Astrocyte of the spinal cord (primary cell): ENCODE results near the gene PCDHGB1.
"Not testable (repeated sequence)": the region's sequence is repeated elsewhere in the genome, so short reads cannot be mapped to it uniquely, and the experiment has no call there.

Experiments
- DNase-seq: peaks from one replicate; pipeline ENCODE4 v3.0.0; 2011; ENCODE audit warnings: low read depth, low spot score
- H3K4me3 ChIP-seq: 2 replicates; pipeline ENCODE4 v1.5.1; 2011; ENCODE audit warnings: low read depth, mild to moderate bottlenecking, low read length, moderate library complexity
- CTCF ChIP-seq: IDR thresholded peaks from 2 replicates; pipeline ENCODE4 v1.5.1; 2012; ENCODE audit warnings: low read depth, mild to moderate bottlenecking, low read length, inconsistent platforms
- in situ Hi-C: cut with HindIII; loops from 2 replicates; pipeline ENCODE4 v1.10.0; 2017; ENCODE audit warnings: low sequenced_read_pairs

PCDHGB1 gene

GRCh38 chr5:141393267-141393666 lies 43.4 kb downstream of the PCDHGB1 start:
- no peak overlapping the region for H3K4me3 ChIP-seq
- in situ Hi-C loops, result no loop called here
- TF ChIP-seq CTCF, result no peak
- no peak for DNase-seq

DNA sequence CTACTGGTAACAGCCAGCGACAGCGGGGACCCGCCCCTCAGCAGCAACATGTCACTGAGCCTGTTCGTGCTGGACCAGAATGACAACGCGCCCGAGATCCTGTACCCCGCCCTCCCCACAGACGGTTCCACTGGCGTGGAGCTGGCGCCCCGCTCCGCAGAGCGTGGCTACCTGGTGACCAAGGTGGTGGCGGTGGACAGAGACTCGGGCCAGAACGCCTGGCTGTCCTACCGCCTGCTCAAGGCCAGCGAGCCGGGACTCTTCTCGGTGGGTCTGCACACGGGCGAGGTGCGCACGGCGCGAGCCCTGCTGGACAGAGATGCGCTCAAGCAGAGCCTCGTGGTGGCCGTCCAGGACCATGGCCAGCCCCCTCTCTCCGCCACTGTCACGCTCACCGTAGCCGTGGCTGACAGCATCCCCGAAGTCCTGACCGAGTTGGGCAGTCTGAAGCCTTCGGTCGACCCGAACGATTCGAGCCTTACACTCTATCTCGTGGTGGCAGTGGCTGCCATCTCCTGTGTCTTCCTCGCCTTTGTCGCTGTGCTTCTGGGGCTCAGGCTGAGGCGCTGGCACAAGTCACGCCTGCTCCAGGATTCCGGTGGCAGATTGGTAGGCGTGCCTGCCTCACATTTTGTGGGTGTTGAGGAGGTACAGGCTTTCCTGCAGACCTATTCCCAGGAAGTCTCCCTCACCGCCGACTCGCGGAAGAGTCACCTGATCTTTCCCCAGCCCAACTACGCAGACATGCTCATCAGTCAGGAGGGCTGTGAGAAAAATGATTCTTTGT lies 44.7 kb downstream of the PCDHGB1 start:
- H3K4me3 ChIP-seq, in situ Hi-C loops, DNase-seq: not testable (repeated sequence)

- DNase-seq, result peak; percentile 72
- peak; percentile 65 for TF ChIP-seq CTCF
- in situ Hi-C loops, result not testable (repeated sequence)
- H3K4me3 ChIP-seq, result peak within 1 kb of the TSS; percentile 38
Measured at GRCh38 chr5:141397756-141398551, 48.1 kb downstream of the PCDHGB1 start, which contains the start of gene PCDHGB5. PCDHGB5 (plus strand) TSS chr5:141397947; CDS start chr5:141398128, 181 bp downstream.

DNA sequence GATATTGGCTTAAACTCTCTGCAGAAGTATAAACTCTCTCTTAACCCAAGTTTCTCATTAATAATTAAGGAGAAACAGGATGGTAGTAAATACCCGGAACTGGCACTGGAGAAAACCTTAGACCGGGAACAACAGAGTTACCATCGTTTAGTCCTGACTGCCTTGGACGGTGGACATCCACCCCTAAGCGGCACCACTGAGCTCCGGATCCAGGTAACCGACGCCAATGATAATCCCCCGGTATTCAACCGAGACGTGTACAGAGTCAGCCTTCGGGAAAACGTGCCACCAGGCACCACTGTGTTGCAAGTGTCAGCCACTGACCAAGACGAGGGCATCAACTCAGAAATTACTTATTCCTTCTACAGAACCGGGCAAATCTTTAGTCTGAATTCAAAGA lies 48.7 kb downstream of the PCDHGB1 start:
- H3K4me3 ChIP-seq, result no peak overlapping the region

GRCh38 chr5:141399555-141400258 lies 49.8 kb downstream of the PCDHGB1 start:
- H3K4me3 ChIP-seq, result no peak overlapping the region
- no peak for DNase-seq
- in situ Hi-C loops, result no loop called here
- no peak for TF ChIP-seq CTCF

More for the DNA sequence above, 48.7 kb downstream of the PCDHGB1 start:
- no peak for DNase-seq
- in situ Hi-C loops, result no loop called here
- no peak for TF ChIP-seq CTCF
